Thyroid gland (tissue), 4 donors: ENCODE results near the gene RCC2. TPM values are rescaled to one million over a fixed set of nuclear protein-coding genes. Genes with fewer than 3 reads are reported as not detected.

Experiments
- DNase-seq, 2 donors: peaks; one replicate each; pipeline ENCODE4 v3.0.0-alpha.2; 2019
- H3K27ac ChIP-seq, 3 donors: fragments of 200-600 bp; sonication (generic); 1 replicate in 2 of 3; 2 replicates in 1 of 3; pipeline ENCODE4 v1.5.1; 2016 to 2019; ENCODE audit warnings: mild to moderate bottlenecking in 1 of 3, moderate library complexity in 1 of 3
- H3K27me3 ChIP-seq: fragments of 200-600 bp; sonication (generic); one replicate; pipeline ENCODE4 v1.5.1; 2019
- H3K36me3 ChIP-seq, 2 donors: fragments of 200-600 bp; sonication (generic); one replicate each; pipeline ENCODE4 v1.5.1; 2016 to 2019
- H3K4me1 ChIP-seq, 2 donors: fragments of 200-600 bp; sonication (generic); one replicate each; pipeline ENCODE4 v1.5.1; 2017 to 2019
- H3K4me3 ChIP-seq, 3 donors: fragments of 200-600 bp; sonication (generic); replicated peaks in 1 of 3; 1 replicate in 2 of 3; 2 replicates in 1 of 3; pipeline ENCODE4 v1.5.1; 2016; ENCODE audit warnings: mild to moderate bottlenecking in 1 of 3
- H3K9me3 ChIP-seq: fragments of 200-600 bp; sonication (generic); one replicate; pipeline ENCODE4 v1.5.1; 2017
- POLR2A ChIP-seq, 2 donors: fragments of 450-650 bp; IDR thresholded peaks; one replicate each; pipeline ENCODE4 v1.6.1; 2017; ENCODE audit warnings: antibody characterized with exemption in 2 of 2, mild to moderate bottlenecking in 2 of 2, moderate library complexity in 1 of 2
- WGBS, 2 donors: methylation state at CpG; one replicate each; pipeline ENCODE4 v1.1.5; 2017; 5-methylcytosine and 5-hydroxymethylcytosine counted together
- intact Hi-C: fragments of 100-400 bp; cut with DNase I; formaldehyde crosslinking; loops from one replicate; pipeline ENCODE4 v1.15.1; 2023
- total RNA-seq, 4 donors: library from RNA; depleted of rRNA; stranded (reverse); fragments of >200 nt; gene quantifications; one replicate each; pipeline ENCODE4 v1.2.3, GENCODE V29; 2016
- TF ChIP-seq, protein P1 (sequence below), 6 experiments: fragments of 200-600 bp in 3 of 6; fragments of 450-650 bp in 3 of 6; sonication (generic) in 3 of 6; IDR thresholded peaks; one replicate each; pipeline ENCODE4 v1.5.1; 2016 to 2019; ENCODE audit warnings: antibody characterized with exemption in 6 of 6, mild to moderate bottlenecking in 2 of 6, inconsistent platforms in 1 of 6, moderate library complexity in 1 of 6

The RCC2 gene
- total RNA-seq, 4 donors from 2014 or later: 20.3 to 35.1 (median 27.7) TPM

DNA sequence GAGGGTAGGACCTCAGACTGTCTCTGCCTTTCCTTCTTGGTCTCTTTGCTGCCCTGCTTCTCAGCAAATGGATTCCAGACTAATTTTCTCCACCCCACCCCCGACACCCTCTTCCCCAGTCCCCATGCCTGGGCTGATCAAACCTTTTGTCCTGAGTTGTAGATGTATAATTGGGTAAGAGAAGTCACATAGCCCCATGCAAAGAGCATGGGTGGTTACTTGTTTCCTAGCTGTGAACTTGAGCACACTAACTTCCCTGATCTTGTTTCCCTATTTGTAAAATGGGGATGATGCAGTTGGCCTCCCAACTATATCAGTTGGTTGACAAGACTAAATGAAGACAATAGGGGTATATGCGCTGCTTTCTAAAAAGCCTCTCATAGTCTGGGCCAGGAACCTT lies 58.3 kb downstream of the RCC2 start:
- H3K4me1 ChIP-seq: no peaks in the 10 kb centered on the region
- intact Hi-C loops: no loop called here
- no peak overlapping the region for H3K4me3 ChIP-seq
- no peaks in the 10 kb centered on the region for H3K36me3 ChIP-seq
- H3K9me3 ChIP-seq: no peaks in the 10 kb centered on the region
- TF ChIP-seq, protein P1, sequence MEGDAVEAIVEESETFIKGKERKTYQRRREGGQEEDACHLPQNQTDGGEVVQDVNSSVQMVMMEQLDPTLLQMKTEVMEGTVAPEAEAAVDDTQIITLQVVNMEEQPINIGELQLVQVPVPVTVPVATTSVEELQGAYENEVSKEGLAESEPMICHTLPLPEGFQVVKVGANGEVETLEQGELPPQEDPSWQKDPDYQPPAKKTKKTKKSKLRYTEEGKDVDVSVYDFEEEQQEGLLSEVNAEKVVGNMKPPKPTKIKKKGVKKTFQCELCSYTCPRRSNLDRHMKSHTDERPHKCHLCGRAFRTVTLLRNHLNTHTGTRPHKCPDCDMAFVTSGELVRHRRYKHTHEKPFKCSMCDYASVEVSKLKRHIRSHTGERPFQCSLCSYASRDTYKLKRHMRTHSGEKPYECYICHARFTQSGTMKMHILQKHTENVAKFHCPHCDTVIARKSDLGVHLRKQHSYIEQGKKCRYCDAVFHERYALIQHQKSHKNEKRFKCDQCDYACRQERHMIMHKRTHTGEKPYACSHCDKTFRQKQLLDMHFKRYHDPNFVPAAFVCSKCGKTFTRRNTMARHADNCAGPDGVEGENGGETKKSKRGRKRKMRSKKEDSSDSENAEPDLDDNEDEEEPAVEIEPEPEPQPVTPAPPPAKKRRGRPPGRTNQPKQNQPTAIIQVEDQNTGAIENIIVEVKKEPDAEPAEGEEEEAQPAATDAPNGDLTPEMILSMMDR (IDR thresholded peaks at IDR 0.05): no peak
- TF ChIP-seq POLR2A (IDR thresholded peaks at IDR 0.05): no peak
- no peak for DNase-seq
- no peaks in the 10 kb centered on the region for H3K27me3 ChIP-seq
- H3K27ac ChIP-seq: no peak overlapping the region
- 100% methylated on average over 1 to 2 of the region's 2 CpGs for WGBS, 2 donors

DNA sequence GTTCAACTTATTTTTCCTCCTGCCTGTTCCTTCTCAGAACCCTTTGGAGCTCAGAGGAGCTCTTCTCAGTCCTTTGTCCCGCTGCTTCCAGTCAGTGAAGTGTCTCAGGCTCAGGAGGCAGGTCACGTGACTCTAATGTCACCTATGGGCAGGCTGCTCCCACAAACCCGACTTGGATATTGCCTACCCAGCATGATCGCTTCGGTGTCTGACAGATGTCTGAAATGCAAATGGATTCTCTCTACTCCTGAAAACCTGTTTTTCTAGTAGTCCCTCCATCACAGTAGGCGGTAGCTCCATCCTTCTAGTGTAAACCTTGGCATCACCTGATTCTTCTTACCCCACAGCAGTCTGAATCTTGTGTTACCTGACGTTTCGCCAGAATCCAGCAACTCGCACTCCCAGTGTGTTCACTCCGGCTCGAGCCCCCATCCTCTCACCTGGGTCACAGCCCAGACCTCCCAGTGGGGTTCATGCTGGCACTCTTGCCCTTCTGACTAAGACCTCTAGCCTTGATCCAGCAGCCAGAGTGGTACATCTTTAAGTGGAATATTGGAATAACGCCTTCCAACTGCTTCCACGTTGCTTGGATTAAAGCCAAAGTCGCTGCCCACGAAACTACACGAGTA lies 62.0 kb downstream of the RCC2 start:
- no peak overlapping the region for H3K4me3 ChIP-seq
- TF ChIP-seq, protein P1 (IDR thresholded peaks at IDR 0.05): no peak
- intact Hi-C loops: no loop called here
- no peaks in the 10 kb centered on the region for H3K27me3 ChIP-seq
- H3K9me3 ChIP-seq: no peaks in the 10 kb centered on the region
- WGBS, 2 donors: 8 to 22% methylated on average over 16 of the region's 16 CpGs
- H3K36me3 ChIP-seq: no peaks in the 10 kb centered on the region
- H3K27ac ChIP-seq: no peak overlapping the region
- H3K4me1 ChIP-seq: no peaks in the 10 kb centered on the region
- peak; percentile 3 to 12 for DNase-seq

DNA sequence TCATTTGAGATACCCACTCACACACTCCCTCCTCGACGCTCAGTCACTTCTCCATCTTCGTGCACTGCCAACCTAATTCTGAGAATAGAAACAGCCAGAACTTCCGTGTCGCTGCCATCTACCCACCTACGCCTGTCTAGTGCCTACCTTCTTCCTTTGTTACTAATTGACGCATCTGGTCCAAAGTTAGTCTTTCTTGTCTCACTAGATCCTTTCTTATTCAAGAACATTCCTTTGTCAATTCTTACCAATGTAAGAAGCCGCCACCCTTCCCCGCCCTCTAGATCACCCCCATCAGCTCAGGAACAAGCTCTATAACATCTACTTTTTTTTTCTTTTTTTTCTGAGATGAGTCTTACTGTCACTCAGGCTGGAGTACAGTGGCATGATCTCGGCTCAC lies 63.8 kb downstream of the RCC2 start:
- Histone ChIP-seq H3K4me3 (no peak overlapping the region), H3K27ac (no peak overlapping the region), H3K36me3 (no peaks in the 10 kb centered on the region), H3K27me3 (no peaks in the 10 kb centered on the region), H3K4me1 (no peaks in the 10 kb centered on the region), H3K9me3 (no peaks in the 10 kb centered on the region)
- 94 to 95% methylated on average over 10 of the region's 10 CpGs for WGBS, 2 donors
- DNase-seq: no peak
- no peak for TF ChIP-seq POLR2A (IDR thresholded peaks at IDR 0.05)
- TF ChIP-seq, protein P1 (IDR thresholded peaks at IDR 0.05): no peak
- intact Hi-C loops: no loop called here

DNA sequence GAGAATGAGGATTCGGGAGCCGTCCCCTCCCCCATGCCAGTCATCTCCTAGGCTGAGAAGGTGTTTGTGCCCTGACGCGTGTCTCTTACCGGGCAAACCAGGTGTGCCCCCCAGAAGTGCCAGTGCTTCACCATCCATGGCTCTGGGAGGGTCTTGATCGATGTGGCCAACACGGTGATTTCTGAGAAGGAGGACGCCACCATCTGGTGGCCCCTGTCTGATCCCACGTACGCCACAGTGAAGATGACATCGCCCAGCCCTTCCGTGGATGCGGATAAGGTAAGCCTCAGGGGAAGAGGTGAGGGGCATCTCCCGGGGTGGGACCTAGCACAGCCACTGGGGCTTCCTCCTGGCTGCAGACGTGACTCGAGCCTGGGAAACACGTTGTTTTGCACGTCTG lies 66.5 kb downstream of the RCC2 start:
- no peaks in the 10 kb centered on the region for H3K4me1 ChIP-seq
- H3K27me3 ChIP-seq: no peaks in the 10 kb centered on the region
- H3K27ac ChIP-seq: no peak overlapping the region
- WGBS, 2 donors: 74 to 80% methylated on average over 12 to 18 of the region's 18 CpGs
- no peaks in the 10 kb centered on the region for H3K9me3 ChIP-seq
- intact Hi-C loops: no loop called here
- no peak for DNase-seq
- no peaks in the 10 kb centered on the region for H3K36me3 ChIP-seq
- TF ChIP-seq, protein P1 (IDR thresholded peaks at IDR 0.05): no peak
- TF ChIP-seq POLR2A (IDR thresholded peaks at IDR 0.05): no peak
- no peak overlapping the region for H3K4me3 ChIP-seq

DNA sequence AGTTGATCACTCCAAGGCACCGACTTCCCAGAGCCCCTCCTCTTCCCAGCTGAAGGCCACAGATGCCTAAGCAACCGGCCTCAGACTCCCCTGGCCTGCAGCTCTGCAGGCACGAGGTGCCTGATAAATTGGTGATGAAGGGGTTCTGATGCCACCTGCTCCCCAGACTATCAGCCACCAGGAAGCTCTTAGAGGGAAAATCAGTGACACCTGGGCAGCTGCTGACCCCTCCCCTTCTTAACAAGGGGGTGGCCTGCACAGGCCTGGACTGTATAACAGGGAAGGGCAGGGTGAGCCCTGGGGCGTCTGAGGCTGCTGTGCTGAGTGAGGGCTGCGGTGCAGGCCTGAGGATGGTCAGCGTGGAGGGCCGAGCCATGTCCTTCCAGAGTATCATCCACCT lies 67.6 kb downstream of the RCC2 start, which contains the start of gene PADI6:
Gene PADI6 (plus strand): TSS at position 301 of the 400 bp plus-strand sequence. CDS start 50 bp downstream, at position 351.
- TF ChIP-seq, protein P1 (IDR thresholded peaks at IDR 0.05): no peak
- TF ChIP-seq POLR2A (IDR thresholded peaks at IDR 0.05): no peak
- H3K27me3 ChIP-seq: no peaks in the 10 kb centered on the region
- no peaks in the 10 kb centered on the region for H3K4me1 ChIP-seq
- intact Hi-C loops: no loop called here
- no peak within 1 kb of the TSS for H3K4me3 ChIP-seq
- no peak for DNase-seq
- no peak within 1 kb of the TSS for H3K27ac ChIP-seq
- no peaks in the 10 kb centered on the region for H3K9me3 ChIP-seq
- H3K36me3 ChIP-seq: no peaks in the 10 kb centered on the region
- WGBS, 2 donors: 50 to 63% methylated on average over 3 of the region's 7 CpGs
